AG04450 (cell line): ENCODE measurements around the gene MYO18B. TPM values are rescaled to one million over a fixed set of nuclear protein-coding genes. Genes with fewer than 3 reads are reported as not detected.

ENCODE experiments used
- CTCF ChIA-PET: fragments of 300-600, 350-600 bp; formaldehyde crosslinking; extraction: SDS; loops from one replicate; lab custom pipeline; 2022; ENCODE audit warnings: antibody characterized with exemption, inconsistent platforms; lab: Charles Lee
- POLR2A ChIA-PET: fragments of 350-600 bp; formaldehyde crosslinking; extraction: SDS; loops from one replicate; lab custom pipeline; 2021; ENCODE audit warnings: antibody characterized with exemption, inconsistent platforms; lab: Yijun Ruan, JAX
- DNase-seq: peaks from one replicate; pipeline ENCODE4 v3.0.0-alpha.2; 2011; ENCODE audit warnings: low read depth, low spot score
- H3K27ac ChIP-seq: one replicate; pipeline ENCODE4 v1.5.1; 2012; ENCODE audit warnings: low read depth, low read length, control low read depth
- H3K27me3 ChIP-seq: one replicate; pipeline ENCODE4 v1.6.0; 2012; ENCODE audit warnings: low read length; ENCODE audit not compliant: control insufficient read depth, insufficient read depth
- H3K4me3 ChIP-seq: 2 replicates; pipeline ENCODE4 v1.5.1; 2011; ENCODE audit warnings: mild to moderate bottlenecking, low read depth, low read length, control low read depth
- H3K9me3 ChIP-seq: 2 replicates; pipeline ENCODE4 v1.5.1; 2012; ENCODE audit warnings: low read length; ENCODE audit not compliant: control insufficient read depth, insufficient read depth
- polyA plus RNA-seq: library from polyadenylated mRNA; depleted of rRNA; stranded (reverse); fragments of >200 nt; gene quantifications from 2 replicates; pipeline ENCODE4 v1.2.3, GENCODE V29; 2011
- TF ChIP-seq, protein P1 (sequence below): IDR thresholded peaks from 2 replicates; pipeline ENCODE4 v1.5.1; 2011; ENCODE audit warnings: low read depth, low read length, control low read depth, inconsistent platforms

The MYO18B gene
- polyA plus RNA-seq, 1 experiment: not detected

DNA sequence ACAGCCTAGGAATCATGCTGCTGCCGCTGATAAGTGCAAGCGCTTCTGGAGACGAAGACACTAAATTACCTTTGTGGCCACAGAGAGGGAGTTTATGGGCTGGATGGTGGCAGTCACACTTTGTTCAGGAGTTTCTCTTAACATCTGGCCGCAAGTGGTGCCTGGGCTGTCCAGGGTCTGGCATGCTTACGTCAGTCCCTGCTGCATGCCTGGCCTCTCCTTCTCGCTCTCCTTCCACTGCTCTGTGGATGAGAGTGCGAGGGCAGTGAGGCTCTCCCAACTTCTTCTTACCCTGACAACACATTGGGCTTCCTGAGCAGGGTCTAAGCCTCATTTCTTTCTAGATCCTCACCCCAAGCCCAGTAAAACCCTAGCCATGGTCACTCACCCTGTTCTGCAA lies 266.6 kb downstream of the MYO18B start:
- ChIA-PET CTCF (no interaction called here), POLR2A (no interaction called here)
- peaks cover 18% of the 10 kb centered on the region for H3K9me3 ChIP-seq
- no peak overlapping the region for H3K4me3 ChIP-seq
- no peak overlapping the region for H3K27ac ChIP-seq
- TF ChIP-seq, protein P1, sequence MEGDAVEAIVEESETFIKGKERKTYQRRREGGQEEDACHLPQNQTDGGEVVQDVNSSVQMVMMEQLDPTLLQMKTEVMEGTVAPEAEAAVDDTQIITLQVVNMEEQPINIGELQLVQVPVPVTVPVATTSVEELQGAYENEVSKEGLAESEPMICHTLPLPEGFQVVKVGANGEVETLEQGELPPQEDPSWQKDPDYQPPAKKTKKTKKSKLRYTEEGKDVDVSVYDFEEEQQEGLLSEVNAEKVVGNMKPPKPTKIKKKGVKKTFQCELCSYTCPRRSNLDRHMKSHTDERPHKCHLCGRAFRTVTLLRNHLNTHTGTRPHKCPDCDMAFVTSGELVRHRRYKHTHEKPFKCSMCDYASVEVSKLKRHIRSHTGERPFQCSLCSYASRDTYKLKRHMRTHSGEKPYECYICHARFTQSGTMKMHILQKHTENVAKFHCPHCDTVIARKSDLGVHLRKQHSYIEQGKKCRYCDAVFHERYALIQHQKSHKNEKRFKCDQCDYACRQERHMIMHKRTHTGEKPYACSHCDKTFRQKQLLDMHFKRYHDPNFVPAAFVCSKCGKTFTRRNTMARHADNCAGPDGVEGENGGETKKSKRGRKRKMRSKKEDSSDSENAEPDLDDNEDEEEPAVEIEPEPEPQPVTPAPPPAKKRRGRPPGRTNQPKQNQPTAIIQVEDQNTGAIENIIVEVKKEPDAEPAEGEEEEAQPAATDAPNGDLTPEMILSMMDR: no peak
- no peak for DNase-seq
- H3K27me3 ChIP-seq: no peaks in the 10 kb centered on the region

DNA sequence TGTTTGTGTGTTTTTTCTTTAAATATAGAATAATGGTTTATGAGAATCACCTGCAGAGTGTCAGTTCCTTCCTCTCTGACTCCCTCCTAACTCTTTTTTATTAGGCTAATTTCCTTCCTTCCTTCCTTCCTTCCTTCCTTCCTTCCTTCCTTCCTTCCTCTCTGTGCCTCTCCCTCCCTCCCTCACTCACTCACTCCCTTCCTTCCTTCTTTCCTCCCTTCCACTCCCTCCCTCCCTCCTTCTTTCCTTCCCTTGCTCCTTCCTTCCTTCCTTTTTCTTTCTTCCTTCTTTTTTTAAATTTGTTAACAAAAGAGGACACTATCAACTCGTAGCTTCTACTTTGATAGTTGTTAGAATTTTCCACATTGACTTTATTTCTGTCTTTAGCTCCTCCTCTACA lies 274.9 kb downstream of the MYO18B start:
- ChIA-PET POLR2A (interaction anchor here (0.7 kb wide), 1 partner anchor 10 kb away, joined by 4 read pairs; no protein-coding TSS in a partner anchor), CTCF (interaction anchor here (0.6 kb wide), 1 partner anchor 68 kb away, joined by 5 read pairs; no protein-coding TSS in a partner anchor)
- TF ChIP-seq, protein P1: no peak

DNA sequence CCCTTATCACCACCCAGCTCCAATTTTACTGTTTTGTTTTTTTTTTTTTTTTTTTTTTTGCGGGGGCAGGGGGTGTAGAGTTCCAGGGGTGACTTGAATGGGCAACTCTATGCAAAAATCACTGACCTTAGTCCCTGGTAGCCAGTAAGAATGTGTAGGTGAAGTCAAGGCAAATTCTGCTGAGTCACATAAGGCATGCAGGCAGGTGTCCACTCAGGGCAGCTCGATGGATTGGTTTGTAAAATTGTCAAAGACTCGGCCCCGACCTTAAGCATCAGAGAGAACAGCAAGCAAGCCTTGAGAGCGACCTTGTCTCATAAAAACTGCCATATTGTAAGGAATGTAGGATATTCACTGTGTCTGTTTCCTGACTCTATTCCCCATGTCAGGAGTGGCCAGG lies 275.9 kb downstream of the MYO18B start:
- Histone ChIP-seq H3K4me3 (no peak overlapping the region), H3K9me3 (peaks cover 30% of the 10 kb centered on the region), H3K27me3 (no peaks in the 10 kb centered on the region), H3K27ac (no peak overlapping the region)
- TF ChIP-seq, protein P1: no peak
- no peak for DNase-seq
- POLR2A ChIA-PET: no interaction called here
- CTCF ChIA-PET: no interaction called here

More for the DNA sequence above, 274.9 kb downstream of the MYO18B start:
- no peak for DNase-seq
- H3K9me3 ChIP-seq: peaks cover 22% of the 10 kb centered on the region
- no peak overlapping the region for H3K27ac ChIP-seq
- no peaks in the 10 kb centered on the region for H3K27me3 ChIP-seq
- no peak overlapping the region for H3K4me3 ChIP-seq

DNA sequence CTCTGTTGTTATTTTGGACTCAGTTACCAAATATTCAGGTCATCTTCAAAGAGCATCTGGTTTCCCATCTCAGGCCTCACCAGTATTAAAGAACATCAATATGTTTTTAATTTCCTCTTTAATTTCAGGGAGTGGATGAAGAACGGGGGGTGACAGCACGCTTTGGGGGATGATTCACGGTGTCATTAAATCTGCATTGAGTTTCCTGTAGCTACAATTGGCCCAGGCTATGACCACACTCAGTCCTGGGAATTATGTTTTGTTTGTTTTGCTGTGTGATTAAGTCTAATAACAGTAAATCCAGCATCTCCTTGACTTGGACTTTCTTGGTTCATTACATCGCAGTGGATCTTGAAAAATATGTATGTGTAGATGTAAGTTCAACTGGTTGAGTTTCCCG lies 277.6 kb downstream of the MYO18B start:
- H3K27me3 ChIP-seq: no peaks in the 10 kb centered on the region
- H3K4me3 ChIP-seq: no peak overlapping the region
- no peak for DNase-seq
- peaks cover 44% of the 10 kb centered on the region for H3K9me3 ChIP-seq
- TF ChIP-seq, protein P1: no peak
- CTCF ChIA-PET: no interaction called here
- POLR2A ChIA-PET: no interaction called here
- H3K27ac ChIP-seq: no peak overlapping the region

DNA sequence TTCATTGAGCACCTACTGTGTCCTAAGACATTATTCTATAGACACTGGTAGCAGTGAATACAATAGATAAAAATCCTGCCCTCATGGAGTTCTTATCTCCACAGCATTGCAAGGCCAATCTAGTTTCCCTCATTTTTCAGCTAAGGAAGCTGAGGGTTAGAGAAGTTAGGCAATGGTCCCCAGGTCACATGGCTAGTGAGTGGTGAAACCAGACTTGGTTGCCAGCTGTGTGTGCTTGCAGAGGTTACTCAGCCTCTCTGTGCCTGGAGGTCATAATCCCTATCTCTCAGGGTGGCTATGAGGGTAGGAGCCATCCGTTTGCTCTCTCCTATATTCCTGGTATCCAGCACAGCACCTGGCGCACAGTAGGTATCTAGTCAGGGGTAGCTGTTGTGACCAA lies 279.5 kb downstream of the MYO18B start:
- no peak overlapping the region for H3K27ac ChIP-seq
- no peak overlapping the region for H3K4me3 ChIP-seq
- ChIA-PET POLR2A (no interaction called here), CTCF (no interaction called here)
- TF ChIP-seq, protein P1: no peak
- H3K9me3 ChIP-seq: peaks cover 58% of the 10 kb centered on the region
- DNase-seq: no peak
- no peaks in the 10 kb centered on the region for H3K27me3 ChIP-seq
